ENCODE results near the gene CIAO3. TPM values are rescaled to one million over a fixed set of nuclear protein-coding genes. Genes with fewer than 3 reads are reported as not detected.
"Not testable (repeated sequence)": the region's sequence is repeated elsewhere in the genome, so short reads cannot be mapped to it uniquely, and the experiment has no call there.

The CIAO3 gene
- total RNA-seq, 4 donors from 2014 or later, result 19.4 to 33.3 (median 30.2) TPM

DNA sequence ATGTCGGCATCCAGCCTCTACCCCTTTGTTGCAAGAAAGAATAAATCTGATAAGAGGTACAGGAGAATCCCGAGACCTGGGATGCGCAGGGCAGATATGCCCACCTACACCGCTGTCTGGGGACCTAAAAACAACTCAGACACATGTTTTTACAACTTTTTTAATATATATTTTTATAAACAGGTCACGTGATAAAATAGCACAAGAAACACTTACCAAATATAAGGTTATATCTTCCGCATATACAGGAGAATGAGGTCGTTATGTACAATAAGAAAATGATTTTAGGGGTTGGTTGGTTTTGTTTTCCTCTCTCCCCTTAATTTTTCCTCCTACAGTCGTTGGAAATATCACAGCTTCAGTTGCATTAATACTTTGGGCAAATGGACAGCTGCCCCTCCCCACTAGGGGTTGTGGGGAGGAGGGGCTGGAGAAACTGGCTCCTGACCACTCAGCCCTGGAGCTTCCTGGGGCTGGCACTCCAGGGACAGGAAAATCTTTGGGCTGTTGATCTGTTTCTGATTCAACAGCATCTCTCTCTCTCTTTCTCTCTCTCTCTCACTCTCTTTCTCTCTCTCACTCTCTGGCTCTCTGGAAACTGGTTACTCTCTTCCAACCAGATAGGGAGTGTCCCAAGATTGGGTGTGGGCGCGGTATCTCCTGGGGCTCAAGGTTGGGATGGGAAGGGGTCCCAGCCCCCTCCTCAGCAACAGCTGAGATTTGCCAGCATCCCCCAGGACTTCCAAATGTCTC is 48.3 kb downstream of the CIAO3 start:
- Histone ChIP-seq H3K9me3 (no peaks in the 10 kb centered on the region), H3K27me3 (peaks cover 9 to 54% (median 39%) of the 10 kb centered on the region in 4 donors), H3K36me3 (peaks cover 0 to 6% (median 3%) of the 10 kb centered on the region in 4 donors), H3K4me1 (peaks cover 34 to 64% (median 49%) of the 10 kb centered on the region in 4 donors), H3K4me3 (no peak overlapping the region), H3K27ac (replicated peaks in 1 of 4) (no peak overlapping the region)
- TF ChIP-seq, protein P1, sequence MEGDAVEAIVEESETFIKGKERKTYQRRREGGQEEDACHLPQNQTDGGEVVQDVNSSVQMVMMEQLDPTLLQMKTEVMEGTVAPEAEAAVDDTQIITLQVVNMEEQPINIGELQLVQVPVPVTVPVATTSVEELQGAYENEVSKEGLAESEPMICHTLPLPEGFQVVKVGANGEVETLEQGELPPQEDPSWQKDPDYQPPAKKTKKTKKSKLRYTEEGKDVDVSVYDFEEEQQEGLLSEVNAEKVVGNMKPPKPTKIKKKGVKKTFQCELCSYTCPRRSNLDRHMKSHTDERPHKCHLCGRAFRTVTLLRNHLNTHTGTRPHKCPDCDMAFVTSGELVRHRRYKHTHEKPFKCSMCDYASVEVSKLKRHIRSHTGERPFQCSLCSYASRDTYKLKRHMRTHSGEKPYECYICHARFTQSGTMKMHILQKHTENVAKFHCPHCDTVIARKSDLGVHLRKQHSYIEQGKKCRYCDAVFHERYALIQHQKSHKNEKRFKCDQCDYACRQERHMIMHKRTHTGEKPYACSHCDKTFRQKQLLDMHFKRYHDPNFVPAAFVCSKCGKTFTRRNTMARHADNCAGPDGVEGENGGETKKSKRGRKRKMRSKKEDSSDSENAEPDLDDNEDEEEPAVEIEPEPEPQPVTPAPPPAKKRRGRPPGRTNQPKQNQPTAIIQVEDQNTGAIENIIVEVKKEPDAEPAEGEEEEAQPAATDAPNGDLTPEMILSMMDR (IDR thresholded peaks at IDR 0.05), result no peak
- TF ChIP-seq POLR2AphosphoS5 (IDR thresholded peaks at IDR 0.05) (no peak), POLR2A (IDR thresholded peaks at IDR 0.05; ENCODE audit: low read depth) (no peak), EP300 (IDR thresholded peaks at IDR 0.05) (no peak)
- intact Hi-C loops (cut with DNase I), result no loop called here
- WGBS, result 67% methylated on average over 10 of the region's 10 CpGs
- DNase-seq (ENCODE audit: extremely low spot score), result no peak

DNA sequence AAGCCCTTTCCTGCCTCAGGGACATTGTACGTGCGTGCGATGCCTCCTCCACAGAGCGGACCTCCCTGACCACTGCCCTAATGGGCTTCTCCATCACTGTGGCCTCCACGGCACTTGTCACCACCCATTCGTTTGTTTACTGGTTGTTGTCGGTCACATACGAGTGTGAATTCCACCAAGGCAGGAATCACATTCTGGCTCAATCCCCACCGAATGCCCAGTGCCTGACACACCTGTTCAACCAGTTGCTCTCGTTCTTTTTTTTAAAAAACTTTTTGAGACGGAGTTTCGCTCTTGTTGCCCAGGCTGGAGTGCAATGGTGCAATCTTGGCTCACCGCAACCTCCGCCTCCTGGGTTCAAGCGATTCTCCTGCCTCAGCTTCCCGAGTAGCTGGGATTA is 49.6 kb downstream of the CIAO3 start:
- 87% methylated on average over 16 of the region's 16 CpGs for WGBS
- H3K4me3 ChIP-seq; intact Hi-C loops (cut with DNase I); H3K27ac ChIP-seq (replicated peaks in 1 of 4); H3K9me3 ChIP-seq; DNase-seq (ENCODE audit: extremely low spot score): not testable (repeated sequence)
- Histone ChIP-seq H3K36me3 (peaks cover 6 to 18% (median 15%) of the 10 kb centered on the region in 4 donors), H3K4me1 (peaks cover 34 to 76% (median 51%) of the 10 kb centered on the region in 4 donors), H3K27me3 (peaks cover 9 to 42% (median 33%) of the 10 kb centered on the region in 4 donors)

DNA sequence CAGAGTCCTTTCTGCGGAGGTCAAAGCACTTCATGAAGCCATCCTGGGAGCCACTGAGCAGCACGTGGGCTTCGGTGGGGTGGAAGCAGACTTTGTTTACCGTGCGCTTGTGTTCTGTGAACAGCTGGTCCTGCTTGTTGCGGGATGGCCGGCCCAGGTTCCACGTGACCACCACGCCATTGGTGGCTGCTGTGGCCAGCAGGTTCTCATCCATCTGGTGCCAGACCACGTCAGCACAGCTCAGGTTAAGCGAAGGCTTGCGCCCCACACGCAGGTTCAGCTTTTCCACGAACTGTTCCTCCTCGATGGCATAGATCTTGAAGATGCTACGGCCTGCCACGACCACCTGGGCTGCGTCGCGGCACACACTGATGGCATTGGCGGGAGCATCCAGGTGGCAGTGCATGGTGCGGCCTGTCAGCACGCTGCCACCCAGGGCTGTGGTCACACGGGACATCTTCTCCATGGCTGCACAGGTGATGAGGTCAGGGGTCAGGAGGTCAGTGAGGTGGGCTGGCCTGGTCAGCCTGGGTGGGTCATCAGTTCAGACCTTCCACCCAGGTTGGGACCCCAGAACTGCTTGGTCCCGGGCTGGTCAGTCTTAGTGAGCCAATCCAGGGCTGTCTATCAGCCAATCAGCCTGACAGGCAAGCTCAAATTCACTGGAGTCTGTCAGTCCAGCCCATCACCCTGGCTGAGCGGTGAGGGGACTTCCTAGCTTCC is 51.5 kb downstream of the CIAO3 start:
- Histone ChIP-seq H3K27ac (replicated peaks in 1 of 4) (peak overlapping the region; percentile 82 to 93 (median 84)), H3K36me3 (peaks cover 6 to 29% (median 18%) of the 10 kb centered on the region in 4 donors), H3K4me1 (peaks cover 38 to 76% (median 55%) of the 10 kb centered on the region in 4 donors), H3K9me3 (no peaks in the 10 kb centered on the region), H3K4me3 (peak overlapping the region; percentile 72 to 97 (median 92)), H3K27me3 (peaks cover 9 to 23% (median 17%) of the 10 kb centered on the region in 4 donors)
- intact Hi-C loops (cut with DNase I), result no loop called here
- 81% methylated on average over 10 of the region's 26 CpGs for whole genome bisulfite sequencing
- no peak for DNase-seq (ENCODE audit: extremely low spot score)
- TF ChIP-seq, protein P1 (IDR thresholded peaks at IDR 0.05), result no peak

DNA sequence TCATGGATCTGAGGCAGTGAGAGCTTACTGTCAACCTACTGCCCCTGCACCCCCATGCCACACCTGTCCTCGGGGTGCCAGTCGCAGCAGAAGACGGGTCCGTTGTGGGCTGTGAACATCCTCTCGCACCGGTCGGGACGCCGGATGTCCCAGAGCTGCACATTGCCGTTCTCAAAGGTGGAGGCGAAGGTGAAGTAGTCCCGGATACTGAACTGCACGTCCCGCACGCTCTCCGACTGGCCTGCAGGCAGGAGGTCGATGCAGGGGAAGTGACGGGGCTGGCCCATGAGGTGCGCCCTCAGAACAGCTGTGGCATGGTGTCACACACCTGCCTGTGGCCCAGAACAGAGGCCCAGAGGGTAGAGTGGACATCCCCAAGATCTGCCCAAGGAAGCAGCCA is 53.3 kb downstream of the CIAO3 start:
- H3K27ac ChIP-seq (replicated peaks in 1 of 4), result no peak overlapping the region
- 88% methylated on average over 17 of the region's 19 CpGs for WGBS

More for the DNA sequence above, 53.3 kb downstream of the CIAO3 start:
- Histone ChIP-seq H3K27me3 (peaks cover 0 to 4% (median 0%) of the 10 kb centered on the region in 4 donors), H3K36me3 (peaks cover 12 to 39% (median 27%) of the 10 kb centered on the region in 4 donors), H3K4me1 (peaks cover 46 to 81% (median 60%) of the 10 kb centered on the region in 4 donors), H3K4me3 (no peak overlapping the region), H3K9me3 (no peaks in the 10 kb centered on the region)
- DNase-seq (ENCODE audit: extremely low spot score), result no peak
- TF ChIP-seq POLR2AphosphoS5 (IDR thresholded peaks at IDR 0.05), result no peak
- no peak for TF ChIP-seq EP300 (IDR thresholded peaks at IDR 0.05)
- TF ChIP-seq, protein P1 (IDR thresholded peaks at IDR 0.05), result no peak
- TF ChIP-seq POLR2A (IDR thresholded peaks at IDR 0.05; ENCODE audit: low read depth), result no peak
- intact Hi-C loops (cut with DNase I), result no loop called here

Data from esophagus muscularis mucosa (tissue), 4 donors.